Measurements from ENCODE around the gene GJC3.
"Not testable (repeated sequence)": the region's sequence is repeated elsewhere in the genome, so short reads cannot be mapped to it uniquely, and the experiment has no call there.

GJC3 gene

GRCh38 chr7:99930376-99930775 lies 956 bp upstream of the GJC3 start:
- no peak for DNase-seq

- DNase-seq, result no peak
These were observed 272 bp upstream of the GJC3 start for GRCh38 chr7:99929730-99930053.

GRCh38 chr7:99928188-99928587 lies 1.2 kb downstream of the GJC3 start:
- no peak for DNase-seq

GRCh38 chr7:99927536-99927935 lies 1.9 kb downstream of the GJC3 start:
- no peak for DNase-seq

- no peak for DNase-seq
These were observed 3.1 kb downstream of the GJC3 start for GRCh38 chr7:99926321-99926720.

- no peak for DNase-seq
These were observed 6.2 kb downstream of the GJC3 start for GRCh38 chr7:99923200-99923599.

- DNase-seq, result no peak
These were observed 9.3 kb downstream of the GJC3 start for GRCh38 chr7:99920149-99920548.

- DNase-seq, result no peak
These were observed 9.7 kb downstream of the GJC3 start for GRCh38 chr7:99919814-99920112.

- DNase-seq, result peak; percentile 60 to 95 (median 86)
These were observed 10.2 kb downstream of the GJC3 start, which contains the start of gene TRIM4 for GRCh38 chr7:99918959-99919813. TRIM4 (minus strand) TSS chr7:99919530; CDS start chr7:99919401, 129 bp downstream.

- no peak for DNase-seq
These were observed 18.4 kb downstream of the GJC3 start for GRCh38 chr7:99910976-99911375.

- no peak for DNase-seq
These were observed 27.8 kb downstream of the GJC3 start for GRCh38 chr7:99901581-99901980.

- no peak for DNase-seq
These were observed 29.4 kb downstream of the GJC3 start for GRCh38 chr7:99899830-99900519.

- no peak for DNase-seq
These were observed 30.6 kb downstream of the GJC3 start for GRCh38 chr7:99898836-99899235.

- no peak for DNase-seq
These were observed 31.4 kb downstream of the GJC3 start for GRCh38 chr7:99898023-99898357.

- DNase-seq, result no peak
These were observed 31.9 kb downstream of the GJC3 start for GRCh38 chr7:99897322-99898022.

GRCh38 chr7:99894738-99895137 lies 34.7 kb downstream of the GJC3 start:
- DNase-seq, result no peak

- no peak for DNase-seq
These were observed 36.1 kb downstream of the GJC3 start for GRCh38 chr7:99893280-99893679.

GRCh38 chr7:99890348-99890747 lies 39.1 kb downstream of the GJC3 start:
- not testable (repeated sequence) for DNase-seq

- DNase-seq, result not testable (repeated sequence)
These were observed 41.1 kb downstream of the GJC3 start for GRCh38 chr7:99888366-99888765.

- no peak for DNase-seq
These were observed 48.0 kb downstream of the GJC3 start for GRCh38 chr7:99881370-99881769.

- DNase-seq, result no peak
These were observed 52.5 kb downstream of the GJC3 start, which contains the start of gene OR2AE1 for GRCh38 chr7:99876933-99877332. OR2AE1 (minus strand) TSS chr7:99877033; CDS start chr7:99877033, 0 bp downstream.

GRCh38 chr7:99876491-99876890 lies 52.9 kb downstream of the GJC3 start:
- DNase-seq, result no peak
